SK-N-SH (cell line): ENCODE measurements around the gene ARAF. TPM values are rescaled to one million over a fixed set of nuclear protein-coding genes. Genes with fewer than 3 reads are reported as not detected.

Source experiments
- CTCF ChIA-PET: fragments of 300-600, 350-600 bp; formaldehyde crosslinking; extraction: SDS; loops from one replicate; lab custom pipeline; 2021; lab: Yijun Ruan, JAX
- POLR2A ChIA-PET: fragments of 350-600 bp; sonication (Branson Sonifier 250); formaldehyde crosslinking; extraction: SDS; loops from one replicate; lab custom pipeline; 2020; ENCODE audit warnings: antibody characterized with exemption, inconsistent platforms; lab: Yijun Ruan, JAX
- DNase-seq: peaks from one replicate; pipeline ENCODE4 v3.0.0; 2012
- H2AFZ ChIP-seq: fragments of 200-600 bp; sonication (generic); 2 replicates; pipeline ENCODE4 v1.8.1; 2016; ENCODE audit warnings: antibody characterized with exemption, mild to moderate bottlenecking, low read depth
- H3F3A ChIP-seq: fragments of 200-600 bp; sonication (generic); replicated peaks from 2 replicates; pipeline ENCODE3; 2016; ENCODE audit warnings: antibody characterized with exemption, mild to moderate bottlenecking; ENCODE audit not compliant: insufficient read depth
- H3K27ac ChIP-seq, 2 experiments: fragments of 200-500 bp in 1 of 2; fragments of 200-600 bp in 1 of 2; sonication (Bioruptor generic) in 1 of 2; sonication (generic), shearing (Covaris generic) in 1 of 2; 2 replicates each; pipeline versions ENCODE4 v1.5.1 to v1.6.1; 2014 to 2016; ENCODE audit warnings: low read depth in 2 of 2, inconsistent platforms in 1 of 2, low read length in 1 of 2, mild to moderate bottlenecking in 1 of 2, mixed read lengths in 1 of 2
- H3K27me3 ChIP-seq: fragments of 200-600 bp; sonication (generic), shearing (Covaris generic); 2 replicates; pipeline ENCODE4 v1.6.1; 2016; ENCODE audit warnings: mixed run types; ENCODE audit not compliant: insufficient read depth
- H3K36me3 ChIP-seq, 2 experiments: fragments of 200-500 bp in 1 of 2; fragments of 200-600 bp in 1 of 2; sonication (Bioruptor generic) in 1 of 2; sonication (generic) in 1 of 2; replicated peaks in 1 of 2; 2 replicates each; pipeline versions ENCODE3 to v1.5.1; 2014 to 2016; ENCODE audit warnings: low read length in 1 of 2, mild to moderate bottlenecking in 1 of 2; ENCODE audit not compliant: insufficient read depth in 2 of 2, control insufficient read depth in 1 of 2
- H3K4me1 ChIP-seq, 2 experiments: fragments of 200-500 bp in 1 of 2; fragments of 200-600 bp in 1 of 2; sonication (Bioruptor generic) in 1 of 2; sonication (generic), shearing (Covaris generic) in 1 of 2; 2 replicates each; pipeline versions ENCODE4 v1.5.1 to v1.6.1; 2014 to 2016; ENCODE audit warnings: low read depth in 1 of 2, low read length in 1 of 2, mixed run types in 1 of 2; ENCODE audit not compliant: insufficient read depth in 2 of 2, control insufficient read depth in 1 of 2
- H3K4me2 ChIP-seq: fragments of 200-600 bp; sonication (generic), shearing (Covaris generic); 2 replicates; pipeline ENCODE4 v1.6.1; 2017; ENCODE audit warnings: mixed run types
- H3K4me3 ChIP-seq, 2 experiments: fragments of 200-500 bp in 1 of 2; fragments of 200-600 bp in 1 of 2; sonication (Bioruptor generic) in 1 of 2; sonication (generic), shearing (Covaris generic) in 1 of 2; 2 replicates each; pipeline versions ENCODE4 v1.5.1 to v1.8.1; 2014 to 2016; ENCODE audit warnings: low read depth in 2 of 2, inconsistent platforms in 1 of 2, low read length in 1 of 2, mild to moderate bottlenecking in 1 of 2, mixed read lengths in 1 of 2, moderate library complexity in 1 of 2
- H3K79me2 ChIP-seq: fragments of 200-600 bp; sonication (generic); 2 replicates; pipeline ENCODE4 v1.8.1; 2017; ENCODE audit warnings: mild to moderate bottlenecking; ENCODE audit not compliant: insufficient read depth
- H3K9ac ChIP-seq: fragments of 200-600 bp; sonication (generic); 2 replicates; pipeline ENCODE4 v1.6.1; 2017; ENCODE audit warnings: mixed run types
- H3K9me2 ChIP-seq: fragments of 200-600 bp; sonication (generic); 2 replicates; pipeline ENCODE4 v1.6.1; 2017; ENCODE audit warnings: mixed run types
- H3K9me3 ChIP-seq: fragments of 200-600 bp; sonication (generic); 2 replicates; pipeline ENCODE4 v1.6.1; 2017; ENCODE audit warnings: mixed run types, mild to moderate bottlenecking, moderate library complexity
- H4K20me1 ChIP-seq: fragments of 200-600 bp; sonication (generic); 2 replicates; pipeline ENCODE4 v1.6.1; 2017; ENCODE audit warnings: mild to moderate bottlenecking, mixed run types; ENCODE audit not compliant: insufficient read depth
- ELF1 ChIP-seq: IDR thresholded peaks from 2 replicates; pipeline ENCODE4 v1.4.0; 2012
- EZH2phosphoT487 ChIP-seq: fragments of 200-600 bp; sonication (generic); IDR thresholded peaks from 2 replicates; pipeline ENCODE4 v1.6.1; 2017; ENCODE audit warnings: low read depth, mixed run types, mild to moderate bottlenecking, antibody characterized with exemption, moderate library complexity, borderline replicate concordance
- FOSL2 ChIP-seq: IDR thresholded peaks from 2 replicates; pipeline ENCODE4 v1.4.0; 2012; ENCODE audit warnings: low read depth, mild to moderate bottlenecking, moderate library complexity, borderline replicate concordance
- FOXJ3 ChIP-seq: sonication (generic); formaldehyde crosslinking; IDR thresholded peaks from 2 replicates; pipeline ENCODE4 v1.5.1; 2020; ENCODE audit warnings: mild to moderate bottlenecking, missing genetic modification reagents
- GABPA ChIP-seq: IDR thresholded peaks from 2 replicates; pipeline ENCODE4 v1.4.0; 2012; ENCODE audit warnings: low read depth, mild to moderate bottlenecking
- GATA2 ChIP-seq: sonication (generic); formaldehyde crosslinking; IDR thresholded peaks from 2 replicates; pipeline ENCODE4 v1.5.0; 2020; ENCODE audit warnings: mild to moderate bottlenecking, missing genetic modification reagents
- JUND ChIP-seq: IDR thresholded peaks from 2 replicates; pipeline ENCODE4 v1.4.0; 2012
- MEF2A ChIP-seq: IDR thresholded peaks from 2 replicates; pipeline ENCODE4 v1.4.0; 2012; ENCODE audit warnings: low read depth, borderline replicate concordance
- NFIC ChIP-seq: IDR thresholded peaks from 2 replicates; pipeline ENCODE4 v1.4.0; 2012; ENCODE audit warnings: borderline replicate concordance
- NRF1 ChIP-seq: IDR thresholded peaks from 2 replicates; pipeline ENCODE4 v1.6.1; 2012; ENCODE audit warnings: low read depth, mild to moderate bottlenecking, low read length
- RCOR1 ChIP-seq: fragments of 150-350 bp; IDR thresholded peaks from 2 replicates; pipeline ENCODE4 v1.6.1; 2017; ENCODE audit warnings: antibody characterized with exemption, low read length
- RFX5 ChIP-seq: IDR thresholded peaks from 2 replicates; pipeline ENCODE4 v1.6.1; 2012; ENCODE audit warnings: mild to moderate bottlenecking, improper control_type of control experiment, low read length
- SMC3 ChIP-seq: IDR thresholded peaks from 2 replicates; pipeline ENCODE4 v1.6.1; 2012; ENCODE audit warnings: low read depth, low read length, improper control_type of control experiment
- TAF1 ChIP-seq: IDR thresholded peaks from 2 replicates; pipeline ENCODE4 v1.6.1; 2012; ENCODE audit warnings: low read depth, mild to moderate bottlenecking, low read length, moderate library complexity, borderline replicate concordance
- TCF12 ChIP-seq: IDR thresholded peaks from 2 replicates; pipeline ENCODE4 v1.4.0; 2012
- TEAD4 ChIP-seq: IDR thresholded peaks from 2 replicates; pipeline ENCODE4 v1.4.0; 2012; ENCODE audit warnings: mild to moderate bottlenecking, borderline replicate concordance; ENCODE audit not compliant: insufficient read depth
- WGBS: methylation state at CpG from one replicate; pipeline ENCODE4 v1.1.6; 2017; ENCODE audit warnings: low lambda C conversion rate; 5-methylcytosine and 5-hydroxymethylcytosine counted together
- polyA plus RNA-seq, 3 experiments: library from polyadenylated mRNA; depleted of rRNA; stranded (reverse); fragments of >200 nt; gene quantifications; 2 replicates each; pipeline ENCODE4 v1.2.3, GENCODE V29; 2012
- TF ChIP-seq, protein P1 (sequence below): IDR thresholded peaks from 2 replicates; pipeline ENCODE4 v1.4.0; 2012; ENCODE audit warnings: low read depth
- TF ChIP-seq, protein P2 (sequence below): IDR thresholded peaks from 2 replicates; pipeline ENCODE4; 2012
- TF ChIP-seq, protein P3 (sequence below): IDR thresholded peaks from 2 replicates; pipeline ENCODE4 v1.6.1; 2012; ENCODE audit warnings: mild to moderate bottlenecking, low read depth, low read length, moderate library complexity
- TF ChIP-seq, protein P4 (sequence below): IDR thresholded peaks from 2 replicates; pipeline ENCODE4 v1.4.0; 2012; ENCODE audit warnings: low read depth, borderline replicate concordance

ARAF gene
- polyA plus RNA-seq, 1 of the 3 experiments (the other 2 are of a cell fraction), result 48.6 TPM

DNA sequence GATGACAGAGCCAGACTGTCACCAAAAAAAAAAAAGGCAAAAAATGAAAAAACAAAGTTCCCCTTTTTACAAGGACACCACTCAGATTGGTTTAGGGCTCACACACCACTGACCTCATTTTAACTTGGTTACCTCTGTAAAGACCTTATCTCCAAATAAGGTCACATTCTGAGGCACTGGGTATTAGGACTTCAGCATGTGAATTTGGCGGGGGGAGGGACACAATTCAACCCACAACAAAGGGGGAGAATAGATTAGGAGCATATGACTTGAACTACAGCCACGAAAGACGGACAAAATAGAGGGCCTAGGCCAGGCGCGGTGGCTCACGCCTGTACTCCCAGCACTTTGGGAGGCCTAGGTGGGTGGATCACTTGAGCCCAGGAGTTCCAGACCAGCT is 31.0 kb upstream of the ARAF start:
- Histone ChIP-seq H3K4me1 (no peaks in the 10 kb centered on the region), H3K9me3 (no peaks in the 10 kb centered on the region), H2AFZ (no peak overlapping the region), H3K27ac (no peak overlapping the region), H3K79me2 (no peaks in the 10 kb centered on the region), H3K9me2 (no peaks in the 10 kb centered on the region), H3K9ac (no peak overlapping the region), H4K20me1 (no peaks in the 10 kb centered on the region), H3K27me3 (no peaks in the 10 kb centered on the region; the same call in 1 of the 2 replicates), H3K4me3 (no peak overlapping the region), H3K4me2 (no peak overlapping the region), H3K36me3 (no peaks in the 10 kb centered on the region), H3F3A (no peaks in the 10 kb centered on the region)
- ChIA-PET CTCF (no interaction called here), POLR2A (no interaction called here)
- 51% methylated on average over 6 of the region's 6 CpGs for WGBS
- TF ChIP-seq, protein P1, sequence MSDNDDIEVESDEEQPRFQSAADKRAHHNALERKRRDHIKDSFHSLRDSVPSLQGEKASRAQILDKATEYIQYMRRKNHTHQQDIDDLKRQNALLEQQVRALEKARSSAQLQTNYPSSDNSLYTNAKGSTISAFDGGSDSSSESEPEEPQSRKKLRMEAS, result no peak
- TF ChIP-seq RCOR1, result no peak
- TF ChIP-seq RFX5, result no peak
- no peak for TF ChIP-seq NRF1
- TF ChIP-seq, protein P2, sequence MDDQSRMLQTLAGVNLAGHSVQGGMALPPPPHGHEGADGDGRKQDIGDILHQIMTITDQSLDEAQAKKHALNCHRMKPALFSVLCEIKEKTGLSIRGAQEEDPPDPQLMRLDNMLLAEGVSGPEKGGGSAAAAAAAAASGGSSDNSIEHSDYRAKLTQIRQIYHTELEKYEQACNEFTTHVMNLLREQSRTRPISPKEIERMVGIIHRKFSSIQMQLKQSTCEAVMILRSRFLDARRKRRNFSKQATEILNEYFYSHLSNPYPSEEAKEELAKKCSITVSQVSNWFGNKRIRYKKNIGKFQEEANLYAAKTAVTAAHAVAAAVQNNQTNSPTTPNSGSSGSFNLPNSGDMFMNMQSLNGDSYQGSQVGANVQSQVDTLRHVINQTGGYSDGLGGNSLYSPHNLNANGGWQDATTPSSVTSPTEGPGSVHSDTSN, result no peak
- TF ChIP-seq ELF1, result no peak
- TF ChIP-seq MEF2A, result no peak
- TF ChIP-seq, protein P3, sequence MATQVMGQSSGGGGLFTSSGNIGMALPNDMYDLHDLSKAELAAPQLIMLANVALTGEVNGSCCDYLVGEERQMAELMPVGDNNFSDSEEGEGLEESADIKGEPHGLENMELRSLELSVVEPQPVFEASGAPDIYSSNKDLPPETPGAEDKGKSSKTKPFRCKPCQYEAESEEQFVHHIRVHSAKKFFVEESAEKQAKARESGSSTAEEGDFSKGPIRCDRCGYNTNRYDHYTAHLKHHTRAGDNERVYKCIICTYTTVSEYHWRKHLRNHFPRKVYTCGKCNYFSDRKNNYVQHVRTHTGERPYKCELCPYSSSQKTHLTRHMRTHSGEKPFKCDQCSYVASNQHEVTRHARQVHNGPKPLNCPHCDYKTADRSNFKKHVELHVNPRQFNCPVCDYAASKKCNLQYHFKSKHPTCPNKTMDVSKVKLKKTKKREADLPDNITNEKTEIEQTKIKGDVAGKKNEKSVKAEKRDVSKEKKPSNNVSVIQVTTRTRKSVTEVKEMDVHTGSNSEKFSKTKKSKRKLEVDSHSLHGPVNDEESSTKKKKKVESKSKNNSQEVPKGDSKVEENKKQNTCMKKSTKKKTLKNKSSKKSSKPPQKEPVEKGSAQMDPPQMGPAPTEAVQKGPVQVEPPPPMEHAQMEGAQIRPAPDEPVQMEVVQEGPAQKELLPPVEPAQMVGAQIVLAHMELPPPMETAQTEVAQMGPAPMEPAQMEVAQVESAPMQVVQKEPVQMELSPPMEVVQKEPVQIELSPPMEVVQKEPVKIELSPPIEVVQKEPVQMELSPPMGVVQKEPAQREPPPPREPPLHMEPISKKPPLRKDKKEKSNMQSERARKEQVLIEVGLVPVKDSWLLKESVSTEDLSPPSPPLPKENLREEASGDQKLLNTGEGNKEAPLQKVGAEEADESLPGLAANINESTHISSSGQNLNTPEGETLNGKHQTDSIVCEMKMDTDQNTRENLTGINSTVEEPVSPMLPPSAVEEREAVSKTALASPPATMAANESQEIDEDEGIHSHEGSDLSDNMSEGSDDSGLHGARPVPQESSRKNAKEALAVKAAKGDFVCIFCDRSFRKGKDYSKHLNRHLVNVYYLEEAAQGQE, result no peak
- no peak for TF ChIP-seq TEAD4
- TF ChIP-seq, protein P4, sequence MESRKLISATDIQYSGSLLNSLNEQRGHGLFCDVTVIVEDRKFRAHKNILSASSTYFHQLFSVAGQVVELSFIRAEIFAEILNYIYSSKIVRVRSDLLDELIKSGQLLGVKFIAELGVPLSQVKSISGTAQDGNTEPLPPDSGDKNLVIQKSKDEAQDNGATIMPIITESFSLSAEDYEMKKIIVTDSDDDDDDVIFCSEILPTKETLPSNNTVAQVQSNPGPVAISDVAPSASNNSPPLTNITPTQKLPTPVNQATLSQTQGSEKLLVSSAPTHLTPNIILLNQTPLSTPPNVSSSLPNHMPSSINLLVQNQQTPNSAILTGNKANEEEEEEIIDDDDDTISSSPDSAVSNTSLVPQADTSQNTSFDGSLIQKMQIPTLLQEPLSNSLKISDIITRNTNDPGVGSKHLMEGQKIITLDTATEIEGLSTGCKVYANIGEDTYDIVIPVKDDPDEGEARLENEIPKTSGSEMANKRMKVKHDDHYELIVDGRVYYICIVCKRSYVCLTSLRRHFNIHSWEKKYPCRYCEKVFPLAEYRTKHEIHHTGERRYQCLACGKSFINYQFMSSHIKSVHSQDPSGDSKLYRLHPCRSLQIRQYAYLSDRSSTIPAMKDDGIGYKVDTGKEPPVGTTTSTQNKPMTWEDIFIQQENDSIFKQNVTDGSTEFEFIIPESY, result no peak
- no peak for TF ChIP-seq EZH2phosphoT487
- no peak for TF ChIP-seq GABPA
- no peak for TF ChIP-seq GATA2
- TF ChIP-seq FOSL2, result no peak
- TF ChIP-seq TAF1, result no peak
- no peak for TF ChIP-seq JUND
- no peak for TF ChIP-seq FOXJ3 (CRISPR knock-in tag)
- TF ChIP-seq NFIC, result no peak
- TF ChIP-seq SMC3, result no peak
- no peak for TF ChIP-seq TCF12
- DNase-seq, result no peak
